Measurements from ENCODE around the gene TUNAR.

TUNAR gene

DNA sequence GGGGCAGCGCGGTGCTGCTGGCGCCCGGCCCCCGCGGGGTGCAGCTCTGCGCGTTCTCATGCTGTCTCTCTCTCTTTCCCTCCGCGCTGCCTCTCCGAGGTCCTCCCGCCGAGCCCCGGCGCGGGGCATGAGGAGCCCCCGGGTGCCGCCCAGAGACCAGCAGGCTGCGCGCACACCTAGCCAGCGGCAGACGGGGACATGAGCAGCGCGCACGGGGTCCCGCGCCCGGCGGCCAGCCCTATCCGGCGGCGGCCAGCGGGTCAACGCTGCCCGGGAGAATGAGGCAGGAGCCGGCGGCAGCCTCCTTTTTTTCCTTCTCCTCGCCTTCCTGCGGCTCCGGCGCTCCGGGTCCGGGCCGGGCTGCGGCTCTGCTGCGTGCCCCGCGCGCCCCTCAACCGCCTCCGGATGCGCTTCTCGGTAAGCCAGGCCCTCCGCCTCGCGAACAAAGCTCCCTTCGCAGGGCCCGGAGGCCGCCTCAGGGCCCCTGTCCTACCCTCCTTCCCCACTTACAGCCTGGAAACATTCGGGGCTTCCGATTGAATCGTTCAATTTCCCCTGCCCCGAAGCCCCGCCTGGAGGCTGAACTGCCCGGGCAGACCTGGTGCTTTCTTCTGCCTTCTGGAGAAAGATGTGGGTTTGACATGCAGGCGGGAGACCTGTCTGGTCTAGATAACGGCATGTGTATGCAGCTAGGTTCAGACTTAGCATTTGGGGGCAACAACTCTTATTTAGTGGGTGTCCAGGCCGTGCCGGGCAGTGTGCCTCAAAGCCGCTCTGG, at the start of gene TUNAR:
Gene TUNAR, plus strand, starts transcription at position 72 of the 778 bp plus-strand sequence.
- no peak for TF ChIP-seq CTCF (IDR thresholded peaks at IDR 0.05; ENCODE audit: extremely low read depth, missing control alignments)
- no peak for DNase-seq (ENCODE audit: low spot score)

DNA sequence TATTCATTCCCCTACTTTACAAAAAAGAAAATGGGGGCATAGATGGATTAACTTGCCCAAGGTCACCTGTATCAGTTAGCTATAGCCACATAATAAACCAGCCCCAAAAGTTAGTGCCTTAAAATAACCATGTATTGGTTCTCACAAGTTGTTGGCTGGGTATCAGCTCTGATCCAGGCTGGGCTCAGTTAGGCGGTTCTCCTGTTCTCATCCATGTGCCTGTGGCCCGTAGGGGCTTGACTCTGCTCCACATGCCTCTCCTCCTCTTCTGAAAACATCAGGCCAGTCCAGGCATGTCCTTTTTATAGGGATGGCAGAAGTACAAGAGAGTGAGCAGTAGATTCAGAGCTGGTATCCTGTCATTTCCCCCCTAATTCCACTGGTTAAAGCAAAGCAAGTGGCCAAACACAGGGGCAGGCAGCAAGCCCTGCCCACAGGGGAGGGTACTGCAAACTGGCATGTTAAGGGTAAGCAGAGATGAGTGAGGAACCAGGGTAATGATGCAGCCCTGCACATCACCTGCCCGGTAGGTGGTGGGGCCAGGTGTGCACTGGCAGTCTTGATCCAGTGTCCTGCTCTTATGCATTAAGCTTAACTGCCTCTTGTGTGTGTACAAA, 47.9 kb upstream of the TUNAR start:
- TF ChIP-seq CTCF (IDR thresholded peaks at IDR 0.05; ENCODE audit: extremely low read depth, missing control alignments): no peak
- DNase-seq (ENCODE audit: low spot score): no peak

DNA sequence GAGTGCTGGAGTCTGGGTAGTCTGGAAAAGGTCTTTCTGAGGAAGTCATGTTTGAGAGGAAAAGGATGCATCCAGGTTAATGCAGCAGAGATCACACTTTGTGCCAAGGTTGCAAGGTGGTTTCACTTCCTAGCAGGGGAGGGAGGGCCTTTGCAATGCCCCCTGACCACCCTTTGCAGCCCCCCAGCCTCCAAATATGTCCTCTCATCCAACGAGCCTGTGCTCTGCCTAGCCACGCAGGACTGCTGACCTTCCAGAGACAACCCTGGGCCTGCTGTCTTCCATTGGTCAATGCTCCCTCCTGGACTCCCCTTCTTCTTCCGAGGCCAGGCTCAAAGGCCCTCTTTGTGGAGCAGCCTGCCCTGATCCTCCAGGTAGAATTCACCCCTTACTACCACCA, 47.3 kb upstream of the TUNAR start:
- no peak for DNase-seq (ENCODE audit: low spot score)
- no peak for TF ChIP-seq CTCF (IDR thresholded peaks at IDR 0.05; ENCODE audit: extremely low read depth, missing control alignments)

DNA sequence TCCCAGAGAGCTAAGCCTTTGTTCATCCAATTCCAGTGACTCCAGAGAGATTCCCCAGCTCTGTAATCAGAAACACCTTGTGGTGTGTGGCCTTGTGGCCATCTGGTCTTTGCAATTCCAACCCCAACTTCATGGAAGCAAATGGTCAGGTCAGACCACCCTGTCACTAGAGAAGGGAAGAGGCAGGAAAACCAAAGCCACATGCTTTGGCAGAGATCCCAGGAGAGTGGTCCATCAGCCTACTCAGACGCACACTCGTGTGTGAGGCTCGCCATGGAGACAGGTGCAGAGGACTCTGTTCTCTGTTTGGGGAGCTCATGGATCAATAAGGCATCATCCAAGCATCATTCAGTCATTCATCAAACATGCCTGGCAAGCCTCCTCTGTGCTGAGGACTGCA, 46.2 kb upstream of the TUNAR start:
- no peak for TF ChIP-seq CTCF (IDR thresholded peaks at IDR 0.05; ENCODE audit: extremely low read depth, missing control alignments)

DNA sequence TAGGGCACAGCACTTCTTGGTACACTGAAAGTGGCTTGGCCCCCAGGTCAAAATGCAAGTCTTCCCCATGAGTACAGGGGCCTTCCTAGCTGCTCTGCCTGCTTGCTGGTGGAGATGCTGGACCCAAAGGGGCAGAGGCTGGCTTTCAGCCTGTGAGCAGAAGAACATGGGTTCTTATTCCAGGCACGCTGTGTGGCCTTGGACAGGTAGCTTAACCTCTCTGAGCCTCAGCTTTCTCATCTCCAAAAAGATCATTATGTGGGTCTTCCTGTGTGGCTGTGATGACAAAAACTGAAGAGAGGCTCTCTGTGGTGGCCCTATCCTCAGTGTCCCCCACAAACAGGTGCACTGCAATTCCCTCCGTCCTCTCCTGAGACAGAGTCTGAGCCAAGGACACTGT, 45.6 kb upstream of the TUNAR start:
- no peak for TF ChIP-seq CTCF (IDR thresholded peaks at IDR 0.05; ENCODE audit: extremely low read depth, missing control alignments)
- DNase-seq (ENCODE audit: low spot score): no peak

More for the DNA sequence above, 46.2 kb upstream of the TUNAR start:
- DNase-seq (ENCODE audit: low spot score): no peak

- DNase-seq (ENCODE audit: low spot score): no peak
- no peak for TF ChIP-seq CTCF (IDR thresholded peaks at IDR 0.05; ENCODE audit: extremely low read depth, missing control alignments)
Observed at GRCh38 chr14:95831468-95831867, 45.2 kb upstream of the TUNAR start.

DNA sequence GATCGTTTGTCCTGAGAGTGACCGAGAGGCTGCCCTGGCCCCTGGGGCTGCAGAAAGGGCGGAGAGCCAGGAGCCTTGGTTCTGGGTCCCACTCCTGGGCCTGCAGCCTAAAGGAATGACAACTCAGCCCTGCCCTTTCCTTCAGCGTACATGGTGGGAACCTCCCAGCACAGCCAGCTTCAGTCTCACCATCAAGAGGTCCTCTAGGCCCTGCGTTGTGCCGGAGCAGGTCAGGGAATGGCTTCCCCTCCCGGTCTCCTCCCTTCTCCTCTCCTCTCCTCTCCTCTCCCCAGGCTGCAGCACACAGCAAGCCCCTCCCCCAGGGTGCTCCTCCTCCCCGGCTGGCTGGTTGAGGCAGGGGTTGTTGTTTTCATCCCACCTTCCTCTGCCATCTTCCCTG, 44.6 kb upstream of the TUNAR start:
- TF ChIP-seq CTCF (IDR thresholded peaks at IDR 0.05; ENCODE audit: extremely low read depth, missing control alignments): no peak
- no peak for DNase-seq (ENCODE audit: low spot score)

All from GM20000 (cell line).